Activated CD4-positive, alpha-beta T cell treated with anti-CD3 and anti-CD28 coated beads, Interleukin-2, Interleukin-4, amounts not matched to agents 100 ng/mL and 50 ng/mL, durations not matched to agents 16 hours and 8 hours (primary cell): ENCODE data around the gene GLRX.

Experiments
- DNase-seq: peaks from one replicate; pipeline ENCODE4 v3.0.0-alpha.2; 2020; ENCODE audit warnings: low spot score

GLRX gene

DNA sequence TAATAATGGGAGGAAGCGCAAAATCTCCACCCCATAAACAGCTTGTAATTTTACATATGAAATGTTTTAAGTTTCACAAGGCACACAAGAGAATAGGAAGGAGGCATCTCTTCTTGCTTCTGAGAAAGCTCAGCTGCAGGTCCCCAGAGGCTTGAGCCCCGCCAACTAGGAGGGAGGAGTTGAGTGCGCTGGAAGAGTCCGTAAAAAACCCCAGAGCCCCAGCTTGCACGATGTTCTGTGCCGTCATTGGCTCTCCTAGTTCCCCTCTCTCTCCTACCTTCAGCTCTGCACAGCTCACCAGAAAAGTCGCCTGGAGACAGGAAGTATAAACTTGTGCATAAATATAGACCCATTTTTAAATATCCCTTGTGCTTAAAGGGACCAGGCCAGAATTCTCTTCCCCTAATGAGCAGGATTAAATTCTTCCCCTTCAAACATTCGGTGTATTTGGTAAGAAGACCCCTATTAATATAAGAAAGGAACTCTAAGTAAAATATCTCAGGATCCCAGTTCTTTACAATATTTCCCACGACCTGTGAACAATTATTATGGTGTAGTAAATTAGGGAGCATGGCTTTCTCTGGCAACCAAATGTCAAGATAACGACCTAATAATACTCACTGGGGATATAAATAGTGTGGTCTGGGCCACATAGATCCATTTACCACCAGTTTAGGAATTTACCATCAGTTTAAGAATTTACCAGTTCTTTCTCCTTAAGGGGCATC lies 13.7 kb downstream of the GLRX start:
- DNase-seq: peak; percentile 67

DNA sequence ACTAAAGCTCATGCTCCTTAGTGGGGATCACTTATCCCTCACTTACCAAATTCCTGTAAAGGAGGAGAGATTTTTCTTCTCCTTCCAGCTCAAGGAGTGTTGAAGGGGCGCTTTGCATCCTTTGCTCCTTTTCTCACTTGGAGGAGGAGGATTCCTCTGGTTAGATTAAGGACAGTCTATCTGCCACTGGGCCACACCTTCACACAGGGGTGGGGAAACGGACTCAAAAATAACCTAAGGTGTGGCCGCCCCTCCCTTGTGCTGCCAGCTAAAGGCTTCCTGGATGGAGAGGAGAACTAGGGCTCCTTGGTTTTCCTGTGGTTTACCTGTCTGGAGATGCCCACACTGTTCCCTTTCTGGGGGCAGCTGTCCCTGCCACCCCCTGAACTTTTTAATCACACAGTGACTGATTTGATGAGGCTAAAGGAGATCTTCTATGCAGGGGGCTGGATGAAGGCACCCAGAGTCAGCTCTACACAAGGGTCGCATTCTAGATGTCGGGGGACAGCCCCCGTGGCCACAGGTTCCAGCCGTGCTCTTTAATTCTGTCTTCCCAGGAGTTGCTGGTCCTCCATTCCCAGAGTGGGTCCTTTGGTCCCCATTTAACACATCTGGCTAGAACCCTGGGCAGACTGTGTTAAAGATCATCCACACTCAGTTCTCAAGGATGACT lies 14.4 kb downstream of the GLRX start:
- DNase-seq: no peak

DNA sequence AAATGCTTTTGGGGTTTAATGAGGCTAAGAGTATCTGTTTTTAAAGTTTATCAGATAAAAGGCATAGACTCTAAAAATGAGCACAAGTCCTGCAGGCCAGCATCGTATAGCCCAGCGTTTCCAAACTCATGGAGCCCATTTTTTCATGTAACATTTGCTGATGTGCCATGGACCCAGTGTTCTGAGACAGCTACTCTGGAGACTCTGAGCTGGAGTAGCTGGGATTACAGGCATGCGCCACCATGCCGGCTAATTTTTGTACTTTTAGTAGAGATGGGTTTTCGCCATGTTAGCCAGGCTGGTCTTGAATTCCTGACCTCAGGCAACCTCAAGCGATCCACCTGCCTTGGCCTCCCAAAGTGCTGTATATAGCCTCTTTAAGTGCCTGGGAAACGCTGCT lies 15.8 kb downstream of the GLRX start:
- DNase-seq: no peak

DNA sequence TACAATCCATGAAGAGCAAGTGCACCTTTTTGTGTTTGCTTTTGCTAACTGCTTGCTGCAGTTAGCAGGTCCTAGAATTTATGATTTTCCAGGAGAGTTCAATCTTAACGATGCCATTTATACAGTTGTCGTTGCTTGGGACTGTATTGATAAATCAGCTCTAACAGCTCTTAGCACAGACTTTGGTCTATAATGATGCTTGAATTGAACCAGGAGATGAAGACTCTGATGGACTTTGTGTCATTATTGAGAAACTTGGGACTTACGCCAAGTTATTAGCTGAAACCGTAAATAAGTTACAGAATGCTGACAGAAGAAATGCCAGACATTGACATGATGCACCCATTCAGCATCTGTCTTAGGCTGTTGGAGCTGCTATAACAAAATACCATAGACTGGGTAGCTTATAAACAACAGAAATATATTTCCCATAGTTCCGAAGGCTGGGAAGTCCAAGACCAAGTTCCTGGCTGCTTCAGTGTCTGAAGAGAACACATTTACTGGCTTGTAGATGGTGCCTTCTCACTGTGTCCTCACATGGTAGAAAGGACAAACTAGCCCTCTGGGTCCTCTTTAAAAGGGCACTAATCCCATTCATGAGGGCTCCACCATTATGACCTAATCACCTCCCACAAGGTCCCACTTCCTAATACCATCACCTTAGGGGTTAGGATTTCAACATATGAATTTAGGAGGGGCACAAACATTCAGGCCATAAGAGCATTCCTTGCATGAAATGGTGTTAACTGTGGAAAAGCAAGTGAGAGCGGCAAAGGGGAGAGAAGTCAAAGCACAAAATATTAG lies 17.6 kb downstream of the GLRX start:
- DNase-seq: no peak

DNA sequence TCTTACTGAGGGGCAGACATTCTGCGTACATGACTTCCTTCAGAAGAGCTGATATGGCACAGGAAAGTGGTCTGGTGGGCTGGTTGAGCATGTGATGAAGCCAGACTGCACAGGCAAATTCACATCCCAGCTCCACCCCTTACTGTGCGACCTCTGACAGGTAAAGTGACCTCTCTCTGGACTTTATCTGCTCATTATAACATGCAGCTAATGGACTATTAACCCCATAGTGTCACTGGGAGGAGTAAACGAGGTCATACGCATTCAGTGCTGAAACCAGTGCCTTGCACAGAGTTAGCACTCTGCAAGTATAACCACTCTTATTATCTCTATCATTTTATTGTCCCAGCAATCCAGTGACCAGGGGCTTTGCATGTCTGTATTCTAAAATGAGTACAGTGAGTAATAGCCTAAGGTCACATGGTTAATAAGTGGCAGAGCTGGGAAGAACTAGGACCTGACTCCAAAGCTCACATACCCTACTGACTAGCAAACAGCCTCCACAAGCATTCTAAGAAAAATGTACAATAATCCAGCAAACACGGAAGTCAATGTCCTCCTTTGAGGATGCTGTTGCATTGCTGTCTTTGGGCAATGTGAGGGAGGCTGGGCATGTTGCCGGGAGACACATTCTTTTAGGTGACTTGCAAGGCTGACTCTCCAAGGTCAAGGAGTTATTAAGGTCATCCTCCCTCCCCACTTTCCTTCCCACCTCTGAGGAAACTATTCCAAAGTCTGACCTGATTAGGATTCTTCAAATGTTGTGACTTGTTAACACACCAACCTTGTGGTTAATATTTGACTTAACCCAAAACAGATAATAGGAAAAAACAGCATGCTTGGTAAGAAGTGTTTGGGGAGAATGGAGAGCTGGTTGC lies 19.0 kb downstream of the GLRX start:
- no peak for DNase-seq

DNA sequence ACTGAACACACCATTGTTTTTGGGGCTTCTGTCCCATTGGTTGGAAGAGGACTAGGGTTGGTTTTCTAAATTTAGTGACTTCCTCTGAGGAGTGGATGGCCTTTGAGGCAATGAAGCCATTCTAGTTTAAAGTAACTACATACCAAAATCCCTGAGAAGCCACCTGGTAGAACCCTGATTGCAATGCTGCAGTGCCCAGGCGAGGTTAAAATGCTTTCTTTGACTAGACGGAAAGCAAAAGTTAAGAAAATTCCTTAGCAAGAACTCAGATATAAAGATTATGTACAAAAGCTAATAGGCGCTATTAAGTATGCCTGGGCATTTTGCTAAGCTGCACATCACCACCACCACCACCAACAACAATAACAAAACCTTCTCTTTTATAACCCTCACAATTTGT lies 20.6 kb downstream of the GLRX start:
- no peak for DNase-seq

DNA sequence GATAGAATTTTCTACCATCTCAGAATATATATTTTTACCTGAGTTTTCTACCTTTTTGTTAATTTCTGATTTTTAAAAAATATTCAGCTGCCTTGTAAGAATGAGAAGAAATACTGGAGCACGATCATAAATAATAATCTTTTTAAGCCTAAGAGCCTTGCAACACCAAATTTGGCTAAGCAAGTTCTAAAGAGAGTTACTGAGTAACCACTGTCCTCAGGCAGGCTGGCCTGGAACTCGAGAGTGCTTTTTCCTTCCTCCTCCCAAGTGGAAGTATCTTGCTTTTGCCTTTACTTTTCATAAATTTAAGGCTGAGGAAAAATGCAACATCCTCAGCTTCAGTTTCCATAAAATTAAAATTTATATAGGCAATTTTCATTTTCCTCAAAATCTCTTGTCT lies 21.0 kb downstream of the GLRX start:
- DNase-seq: no peak

DNA sequence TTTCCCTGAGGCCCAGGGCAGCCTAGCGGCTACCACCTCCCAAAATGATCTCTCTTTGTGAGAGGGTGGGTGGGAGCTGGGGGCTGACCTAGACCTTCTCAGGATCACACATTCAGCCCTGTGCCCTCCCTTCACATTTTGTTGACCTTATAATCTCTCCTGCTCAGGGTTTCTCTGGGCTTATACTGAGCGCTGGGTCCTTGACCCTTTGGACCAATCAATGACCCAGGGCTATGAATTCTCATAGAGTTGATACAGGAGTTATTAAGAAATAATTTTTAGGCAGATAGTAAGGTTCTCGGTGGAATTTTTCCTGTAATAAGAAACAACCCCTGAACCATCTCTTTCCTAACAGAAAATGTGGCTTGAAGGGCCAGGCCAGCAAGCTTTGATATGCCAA lies 22.0 kb downstream of the GLRX start:
- no peak for DNase-seq

DNA sequence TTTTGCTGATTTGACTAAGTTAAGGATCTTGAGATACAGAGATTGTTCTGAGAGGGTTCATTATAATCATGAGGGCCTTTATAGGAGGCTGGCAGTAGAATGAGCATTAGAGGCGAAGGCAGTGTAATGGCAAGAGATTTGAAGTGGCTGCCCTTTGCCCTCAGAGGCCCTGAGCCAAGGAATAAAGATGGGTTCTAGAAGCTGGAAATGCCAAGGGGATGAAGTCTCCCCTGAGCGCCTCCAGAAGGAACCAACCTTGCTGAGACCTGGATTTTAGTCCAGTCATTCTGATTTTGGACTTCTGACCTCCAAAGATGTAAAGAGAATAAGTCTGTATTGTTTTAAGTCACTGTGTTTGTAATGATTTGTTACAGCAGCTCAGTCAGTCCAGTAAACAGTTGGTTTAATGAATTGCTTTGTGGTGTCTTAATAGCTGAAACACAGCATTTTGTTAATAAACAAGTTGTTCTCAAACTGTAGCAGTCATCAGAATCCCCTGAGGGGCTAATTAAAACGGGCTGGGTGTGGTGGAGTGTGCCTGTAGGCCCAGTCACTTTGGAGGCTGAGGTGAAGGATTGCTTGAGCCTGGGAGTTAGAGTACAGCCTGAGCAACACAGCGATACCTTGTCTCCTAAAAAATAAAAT lies 23.2 kb downstream of the GLRX start:
- DNase-seq: no peak

DNA sequence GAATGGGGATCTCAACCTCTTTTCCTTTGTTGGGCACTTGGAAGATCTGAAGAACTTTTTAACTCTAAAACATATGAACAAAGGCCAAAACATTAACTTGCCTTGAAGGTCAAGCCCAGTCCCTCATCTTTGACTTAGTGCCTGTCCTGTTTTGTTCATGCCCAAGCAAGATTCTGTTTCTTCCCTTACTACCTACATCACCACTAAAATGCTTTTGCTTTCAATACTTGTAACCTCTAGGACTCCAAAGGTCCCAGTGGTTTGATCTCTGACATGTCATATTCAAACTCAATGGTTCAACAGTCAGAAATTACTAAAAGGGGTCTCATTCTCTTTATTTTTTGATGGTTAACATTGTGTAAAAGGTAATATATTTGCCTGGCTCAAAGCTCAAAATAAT lies 24.0 kb downstream of the GLRX start:
- no peak for DNase-seq

DNA sequence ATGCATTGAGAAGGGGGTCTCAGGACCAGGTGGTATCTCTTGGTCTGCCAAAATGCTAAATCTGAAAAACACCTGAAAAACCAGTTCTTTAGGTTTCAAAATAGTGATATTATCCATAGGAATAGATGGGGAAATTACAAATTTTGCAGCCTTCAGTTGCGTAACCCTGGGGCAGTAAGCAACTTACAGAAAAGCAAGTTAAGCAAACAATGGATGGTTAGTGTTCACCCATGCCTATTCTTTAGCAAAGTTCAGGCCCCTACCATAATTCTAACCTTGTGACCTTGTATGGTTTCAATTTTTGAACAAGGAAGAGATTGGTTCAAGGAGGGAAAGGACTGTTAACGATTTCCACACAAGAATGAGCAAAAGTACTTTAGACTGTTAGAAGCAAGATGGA lies 24.5 kb downstream of the GLRX start:
- DNase-seq: no peak

DNA sequence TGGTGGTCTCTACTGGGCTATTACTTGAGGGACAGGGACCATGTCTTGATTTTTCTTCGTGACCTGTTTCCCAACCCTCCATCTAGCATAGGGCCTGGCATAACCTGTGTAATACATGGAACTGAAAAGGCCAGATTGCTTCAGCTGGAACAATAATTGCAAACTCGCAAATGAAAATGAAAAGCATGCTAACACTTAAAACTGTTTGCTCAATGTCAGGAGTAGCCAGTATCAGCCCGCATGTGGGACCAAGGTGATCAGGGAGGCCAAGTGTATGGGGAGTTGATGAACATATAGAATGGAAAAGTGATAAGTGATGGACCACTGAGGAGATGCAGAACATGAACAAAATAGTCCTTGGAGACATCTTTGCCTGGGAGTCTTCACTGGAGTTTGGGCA lies 25.2 kb downstream of the GLRX start:
- DNase-seq: no peak

DNA sequence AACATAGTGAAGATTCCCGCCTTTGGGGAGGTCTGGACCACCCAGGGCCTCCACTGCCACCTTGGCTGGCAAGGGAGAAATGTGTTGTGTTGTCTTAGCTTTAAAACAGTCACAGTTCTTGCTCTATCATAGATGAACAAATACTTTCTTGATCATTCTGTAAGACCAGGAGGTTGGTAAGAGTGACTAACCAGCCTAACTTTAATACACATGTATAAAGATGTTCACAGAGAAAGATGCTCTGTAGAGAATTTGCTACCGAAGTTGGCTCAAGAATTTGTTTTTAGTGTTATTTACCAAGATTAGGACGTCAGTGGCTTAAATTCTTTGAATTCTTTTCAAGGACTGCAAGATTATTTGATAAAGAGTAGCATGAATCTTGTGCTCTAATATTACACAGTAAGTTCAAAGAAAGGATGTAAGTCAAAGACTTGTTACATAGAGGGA lies 28.4 kb downstream of the GLRX start:
- DNase-seq: no peak

DNA sequence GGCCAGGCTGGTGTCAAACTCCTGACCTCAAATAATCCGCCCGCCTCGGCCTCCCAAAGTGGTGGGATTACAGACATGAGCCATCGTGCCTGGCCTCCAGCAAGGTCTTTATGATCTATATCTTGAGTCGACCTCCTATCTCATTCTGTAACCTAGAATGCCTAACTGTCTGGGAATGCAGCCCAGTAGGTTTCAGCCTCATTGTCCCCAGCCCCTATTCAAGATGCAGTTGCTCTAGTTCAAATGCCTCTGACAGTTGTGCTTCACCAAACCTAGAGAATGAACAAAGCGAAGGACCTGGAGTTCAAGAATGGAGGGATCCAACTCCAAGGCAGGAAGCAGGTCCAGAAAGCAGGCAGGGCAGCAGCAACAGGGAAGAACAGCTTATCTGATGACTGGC lies 30.8 kb downstream of the GLRX start:
- DNase-seq: no peak

DNA sequence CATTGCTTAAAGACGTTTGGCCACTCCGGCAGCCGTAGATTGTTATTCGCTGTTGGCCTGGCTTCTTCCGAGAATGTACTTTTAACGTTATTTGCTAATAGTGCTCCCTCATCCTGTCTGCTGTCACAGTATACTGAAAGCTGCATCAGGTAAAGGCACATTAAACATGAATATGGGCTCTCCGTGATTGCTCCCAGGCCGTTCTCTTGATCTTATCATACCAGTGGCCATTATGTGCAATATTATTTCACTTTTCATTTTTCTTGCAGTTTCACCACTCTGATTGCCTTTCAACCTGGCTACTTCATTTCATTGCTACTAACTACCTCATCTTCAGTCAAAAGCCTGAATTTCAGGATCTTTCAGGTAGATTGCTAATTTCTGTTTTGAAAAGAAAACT lies 34.0 kb downstream of the GLRX start:
- DNase-seq: no peak

DNA sequence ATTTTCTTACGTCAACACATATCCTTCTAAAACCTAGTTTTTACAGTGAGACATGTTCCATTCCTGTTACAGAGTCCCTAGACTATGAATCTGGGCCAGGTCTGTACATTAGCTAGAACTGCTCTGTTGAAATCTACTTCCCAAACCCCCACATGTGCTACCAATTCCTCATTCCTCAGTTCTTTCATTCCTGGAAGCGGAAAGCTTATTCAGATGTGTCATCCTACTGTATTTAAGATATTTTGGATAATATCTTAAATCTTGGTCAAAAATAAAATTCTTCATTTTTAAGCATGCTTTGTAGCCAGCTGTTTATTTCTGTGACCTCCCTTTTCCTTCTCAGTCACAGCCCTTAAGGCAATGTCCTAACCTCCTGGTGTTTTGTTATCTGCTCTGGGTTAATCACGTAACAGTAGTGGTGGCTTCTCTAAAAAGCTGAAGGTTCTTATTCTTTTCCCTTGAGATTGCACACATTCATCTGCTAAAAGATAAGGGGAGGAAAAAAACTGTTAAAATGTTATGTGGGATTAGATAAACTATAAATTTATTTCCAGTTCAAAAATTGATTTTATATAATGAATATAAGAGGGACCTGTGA lies 35.6 kb downstream of the GLRX start:
- DNase-seq: no peak

DNA sequence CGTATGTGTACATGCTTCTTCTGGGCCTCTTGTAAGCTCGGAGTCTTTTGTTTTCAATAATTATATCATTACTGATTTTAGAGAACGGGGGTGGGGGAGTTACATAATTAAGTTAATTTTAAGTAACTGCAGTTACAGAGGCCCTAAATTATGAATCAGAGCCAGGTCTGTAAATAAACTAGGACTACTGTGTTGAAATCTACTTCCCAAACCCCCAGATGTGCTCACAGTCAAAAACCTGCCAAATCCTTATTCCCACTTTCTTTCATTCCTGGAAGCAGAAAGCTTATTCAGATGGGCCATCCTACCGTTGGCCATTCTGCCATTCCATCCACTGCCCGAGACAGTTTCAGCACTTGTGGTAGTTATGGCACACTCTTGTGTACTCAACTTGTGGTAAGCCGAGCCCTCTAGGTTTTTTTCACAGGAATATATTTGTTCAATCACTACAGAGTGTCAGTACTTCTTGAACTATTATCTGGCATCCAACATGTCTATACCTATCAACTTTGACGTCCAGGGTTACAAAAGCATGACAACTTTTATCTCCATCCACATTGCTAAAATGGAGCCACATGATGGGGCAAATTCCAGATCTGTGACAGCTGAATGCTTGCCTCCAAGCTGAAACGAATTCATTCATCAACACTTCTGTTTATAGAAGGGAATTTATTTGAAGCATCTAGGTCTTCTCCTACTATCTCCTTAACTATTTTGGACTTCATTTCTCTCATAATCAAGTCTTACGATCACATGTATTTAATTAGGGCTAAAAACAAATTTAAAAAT lies 37.8 kb downstream of the GLRX start:
- no peak for DNase-seq

DNA sequence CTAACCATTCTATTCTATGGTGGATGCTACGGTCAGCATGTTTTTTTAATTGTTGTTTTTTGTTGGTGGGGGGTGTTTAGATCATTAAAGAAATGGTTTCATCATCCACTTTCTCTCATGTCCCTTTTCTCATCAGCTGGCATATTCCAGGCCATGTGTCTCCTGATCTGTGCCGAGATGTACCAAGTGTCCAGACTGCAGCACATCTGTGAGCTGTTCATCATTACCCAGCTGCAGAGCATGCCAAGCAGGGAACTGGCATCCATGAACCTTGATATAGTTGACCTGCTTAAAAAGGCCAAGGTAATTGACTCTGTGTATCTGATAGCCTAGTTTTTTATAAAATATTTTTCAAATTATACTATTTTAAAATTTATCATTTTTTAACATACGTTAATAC lies 38.9 kb downstream of the GLRX start:
- no peak for DNase-seq

DNA sequence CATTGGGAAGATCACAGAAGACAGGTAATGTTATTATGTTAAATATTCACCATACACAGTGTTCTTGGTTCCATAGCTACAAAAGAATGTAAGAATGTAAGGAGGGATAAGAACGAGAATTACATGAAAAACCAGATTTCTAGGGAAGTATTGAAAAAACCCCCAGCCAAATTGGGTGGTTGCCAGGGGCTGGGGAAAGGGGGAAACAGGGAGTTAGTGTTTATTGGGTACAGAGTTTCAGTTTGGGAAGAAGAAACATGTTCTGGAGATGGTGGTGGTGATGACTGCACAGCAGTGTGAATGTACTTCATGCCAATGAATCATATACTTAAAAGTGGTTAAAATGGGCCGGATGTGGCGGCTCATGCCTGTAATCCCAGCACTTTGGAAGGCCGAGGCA lies 40.3 kb downstream of the GLRX start:
- no peak for DNase-seq

DNA sequence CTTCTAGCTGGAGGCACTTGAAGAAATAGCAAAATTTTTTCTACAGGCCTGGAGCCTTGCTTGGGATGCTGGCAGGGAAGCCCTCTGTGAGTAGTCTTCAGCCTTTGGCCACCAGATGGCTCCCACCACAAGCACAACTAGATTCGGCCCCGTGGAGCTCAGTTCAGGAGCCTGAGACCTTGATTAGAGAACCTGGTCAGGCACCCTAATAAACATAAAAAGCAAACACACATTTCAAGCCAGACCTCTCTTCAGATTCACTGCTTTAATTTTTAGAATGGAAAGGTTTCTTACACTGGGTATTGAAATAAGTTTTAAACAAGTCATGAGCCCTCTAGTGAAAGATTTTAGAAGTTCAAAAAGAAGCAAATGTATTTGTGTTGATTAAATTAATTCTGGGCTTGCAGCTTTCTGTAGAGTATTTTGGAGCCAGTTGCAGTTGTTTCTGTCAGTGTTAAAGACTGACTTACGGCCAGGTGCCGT lies 41.4 kb downstream of the GLRX start:
- peak; percentile 77 for DNase-seq
